Measurements from ENCODE around the gene FAAP100.
"Not testable (repeated sequence)": the region's sequence is repeated elsewhere in the genome, so short reads cannot be mapped to it uniquely, and the experiment has no call there.

FAAP100 gene

GRCh38 chr17:81534157-81535006, 17.8 kb downstream of the FAAP100 start:
- no peak for DNase-seq (ENCODE audit: low read depth)
- TF ChIP-seq CTCF (conservative IDR thresholded peaks at IDR 0.05; ENCODE audit: low read depth, low read length): no peak

GRCh38 chr17:81533339-81534141, 18.6 kb downstream of the FAAP100 start:
- TF ChIP-seq CTCF (conservative IDR thresholded peaks at IDR 0.05; ENCODE audit: low read depth, low read length): no peak
- no peak overlapping the region for H3K4me3 ChIP-seq (ENCODE audit: low read length)
- no peak for DNase-seq (ENCODE audit: low read depth)

More at GRCh38 chr17:81534157-81535006, 17.8 kb downstream of the FAAP100 start:
- H3K4me3 ChIP-seq (ENCODE audit: low read length): no peak overlapping the region

GRCh38 chr17:81532490-81533287, 19.5 kb downstream of the FAAP100 start:
- H3K4me3 ChIP-seq (ENCODE audit: low read length): no peak overlapping the region
- no peak for DNase-seq (ENCODE audit: low read depth)
- no peak for TF ChIP-seq CTCF (conservative IDR thresholded peaks at IDR 0.05; ENCODE audit: low read depth, low read length)

- not testable (repeated sequence) for DNase-seq (ENCODE audit: low read depth); H3K4me3 ChIP-seq (ENCODE audit: low read length)
Observed at GRCh38 chr17:81531998-81532404, 20.2 kb downstream of the FAAP100 start.

- not testable (repeated sequence) for DNase-seq (ENCODE audit: low read depth); H3K4me3 ChIP-seq (ENCODE audit: low read length)
Observed at GRCh38 chr17:81531013-81531412, 21.1 kb downstream of the FAAP100 start.

GRCh38 chr17:81529437-81529803, 22.7 kb downstream of the FAAP100 start:
- DNase-seq (ENCODE audit: low read depth): no peak
- H3K4me3 ChIP-seq (ENCODE audit: low read length): no peak overlapping the region
- TF ChIP-seq CTCF (conservative IDR thresholded peaks at IDR 0.05; ENCODE audit: low read depth, low read length): no peak

GRCh38 chr17:81528651-81529436, 23.3 kb downstream of the FAAP100 start:
- DNase-seq (ENCODE audit: low read depth): no peak
- no peak overlapping the region for H3K4me3 ChIP-seq (ENCODE audit: low read length)
- no peak for TF ChIP-seq CTCF (conservative IDR thresholded peaks at IDR 0.05; ENCODE audit: low read depth, low read length)

All from retinal pigment epithelial cell (primary cell).